HepG2 (cell line): ENCODE measurements around the gene KLHL17. TPM values are rescaled to one million over a fixed set of nuclear protein-coding genes. Genes with fewer than 3 reads are reported as not detected.

ENCODE experiments used
- AGO2 ChIP-seq: fragments of 200-400 bp; formaldehyde crosslinking; optimal IDR thresholded peaks from 2 replicates; pipeline ENCODE3; 2017; ENCODE audit warnings: mild to moderate bottlenecking, low read depth, low read length, moderate library complexity
- CHCHD3 ChIP-seq: sonication (generic); formaldehyde crosslinking; IDR thresholded peaks from 2 replicates; pipeline ENCODE4 v1.8.0; 2022; ENCODE audit warnings: mild to moderate bottlenecking, missing genetic modification reagents, moderate library complexity
- HDAC1 ChIP-seq: sonication (generic); formaldehyde crosslinking; IDR thresholded peaks from 2 replicates; pipeline ENCODE4 v1.5.1; 2020; ENCODE audit warnings: mild to moderate bottlenecking, missing genetic modification reagents
- HOXA7 ChIP-seq: sonication (generic); formaldehyde crosslinking; IDR thresholded peaks from 2 replicates; pipeline ENCODE4 v1.8.1; 2022; ENCODE audit warnings: mild to moderate bottlenecking, missing genetic modification reagents, moderate library complexity
- MYC ChIP-seq: sonication (generic); formaldehyde crosslinking; IDR thresholded peaks from 2 replicates; pipeline ENCODE4 v1.9.0; 2021; ENCODE audit warnings: missing genetic modification reagents, borderline replicate concordance
- PTBP1 ChIP-seq: fragments of 200-400 bp; formaldehyde crosslinking; IDR thresholded peaks from 2 replicates; pipeline ENCODE4 v1.6.1; 2018; ENCODE audit warnings: low read length, low read depth; ENCODE audit not compliant: poor library complexity, severe bottlenecking
- SYNCRIP ChIP-seq: fragments of 200-400 bp; formaldehyde crosslinking; IDR thresholded peaks from 2 replicates; pipeline ENCODE4 v1.6.1; 2018; ENCODE audit warnings: mild to moderate bottlenecking, low read depth, low read length; ENCODE audit not compliant: insufficient read depth
- ZBTB38 ChIP-seq: sonication (generic); formaldehyde crosslinking; IDR thresholded peaks from 2 replicates; pipeline ENCODE4 v1.5.1; 2020; ENCODE audit warnings: mild to moderate bottlenecking, missing genetic modification reagents
- ZFP90 ChIP-seq: sonication (generic); formaldehyde crosslinking; IDR thresholded peaks from 2 replicates; pipeline ENCODE4 v1.8.0; 2022; ENCODE audit warnings: missing genetic modification reagents, mild to moderate bottlenecking, inconsistent platforms, borderline replicate concordance
- ZNF343 ChIP-seq: sonication (generic); formaldehyde crosslinking; IDR thresholded peaks from 2 replicates; pipeline ENCODE4 v1.4.0; 2020; ENCODE audit warnings: mild to moderate bottlenecking, missing genetic modification reagents
- ZNF552 ChIP-seq: sonication (generic); formaldehyde crosslinking; IDR thresholded peaks from 2 replicates; pipeline ENCODE4 v1.9.0; 2022; ENCODE audit warnings: missing genetic modification reagents, mild to moderate bottlenecking, borderline replicate concordance
- ZNF766 ChIP-seq: sonication (generic); formaldehyde crosslinking; IDR thresholded peaks from 2 replicates; pipeline ENCODE4 v1.5.0; 2020; ENCODE audit warnings: missing genetic modification reagents, borderline replicate concordance
- polyA plus RNA-seq, 8 experiments: library from polyadenylated mRNA; depleted of rRNA in 3 of 8; stranded (reverse) in 7 of 8; unstranded in 1 of 8; fragments of >200 nt; fragmentation: Illumina TruSeq in 4 of 8; extraction: Trizol in 4 of 8; gene quantifications; 2 replicates each; pipeline versions ENCODE4 v1.2.1 to v1.2.3, GENCODE V29; 2011 to 2016; ENCODE audit warnings: low read depth in 4 of 8, missing spikeins in 1 of 8, mixed read lengths in 1 of 8; ENCODE audit not compliant: insufficient read depth in 1 of 8
- total RNA-seq, 5 experiments: library from RNA; depleted of rRNA; stranded (reverse); fragments of >200 nt; fragmentation: Illumina TruSeq; extraction: Trizol; gene quantifications; 2 replicates each; pipeline ENCODE4 v1.2.3, GENCODE V29; 2016; ENCODE audit warnings: low read depth in 1 of 5
- TF ChIP-seq, protein P1 (sequence below): sonication (generic); formaldehyde crosslinking; IDR thresholded peaks from 2 replicates; pipeline ENCODE4 v1.4.0; 2020; ENCODE audit warnings: mild to moderate bottlenecking, missing genetic modification reagents
- TF ChIP-seq, protein P2 (sequence below): sonication (generic); formaldehyde crosslinking; IDR thresholded peaks from 2 replicates; pipeline ENCODE4 v1.5.0; 2020; ENCODE audit warnings: missing genetic modification reagents, mild to moderate bottlenecking, borderline replicate concordance
- TF ChIP-seq, protein P3 (sequence below): sonication (generic); formaldehyde crosslinking; IDR thresholded peaks from 2 replicates; pipeline ENCODE4 v1.9.0; 2021; ENCODE audit warnings: missing genetic modification reagents, mild to moderate bottlenecking, borderline replicate concordance
- TF ChIP-seq, protein P4 (sequence below): sonication (generic); formaldehyde crosslinking; IDR thresholded peaks from 2 replicates; pipeline ENCODE4 v1.4.0; 2020; ENCODE audit warnings: missing genetic modification reagents
- TF ChIP-seq, protein P5 (sequence below): fragments of 450-650 bp; IDR thresholded peaks from 2 replicates; pipeline ENCODE4 v1.6.1; 2017; ENCODE audit warnings: mild to moderate bottlenecking

Gene KLHL17
- total and polyA plus RNA-seq, 2 of the 13 experiments (the other 11 are each of a cell fraction or from before 2014, with no cell fraction given): 9.3 to 24.7 TPM

DNA sequence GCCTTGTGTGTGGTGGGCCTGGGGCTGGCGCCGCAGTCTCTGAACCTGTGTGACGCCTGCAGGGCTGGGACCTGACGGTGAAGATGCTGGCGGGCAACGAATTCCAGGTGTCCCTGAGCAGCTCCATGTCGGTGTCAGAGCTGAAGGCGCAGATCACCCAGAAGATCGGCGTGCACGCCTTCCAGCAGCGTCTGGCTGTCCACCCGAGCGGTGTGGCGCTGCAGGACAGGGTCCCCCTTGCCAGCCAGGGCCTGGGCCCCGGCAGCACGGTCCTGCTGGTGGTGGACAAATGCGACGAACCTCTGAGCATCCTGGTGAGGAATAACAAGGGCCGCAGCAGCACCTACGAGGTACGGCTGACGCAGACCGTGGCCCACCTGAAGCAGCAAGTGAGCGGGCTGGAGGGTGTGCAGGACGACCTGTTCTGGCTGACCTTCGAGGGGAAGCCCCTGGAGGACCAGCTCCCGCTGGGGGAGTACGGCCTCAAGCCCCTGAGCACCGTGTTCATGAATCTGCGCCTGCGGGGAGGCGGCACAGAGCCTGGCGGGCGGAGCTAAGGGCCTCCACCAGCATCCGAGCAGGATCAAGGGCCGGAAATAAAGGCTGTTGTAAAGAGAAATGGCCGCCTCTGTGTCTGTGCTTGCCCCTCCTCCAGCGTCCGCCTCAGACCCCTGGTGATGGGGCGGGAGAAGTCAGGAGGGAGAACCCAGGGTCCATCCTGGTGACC lies 53.7 kb downstream of the KLHL17 start (continued):
- TF ChIP-seq ZNF766 (CRISPR knock-in tag) (0 out of 2 replicates have a peak, but pooled peaks have one; percentile 60), SYNCRIP (no peak), ZNF552 (CRISPR knock-in tag) (no peak), PTBP1 (no peak), MYC (CRISPR knock-in tag) (peak; percentile 49; the same call in 1 of the 2 replicates), ZBTB38 (peak; percentile 63; the same call in 1 of the 2 replicates), HDAC1 (CRISPR knock-in tag) (0 out of 2 replicates have a peak, but pooled peaks have one; percentile 7), ZFP90 (CRISPR knock-in tag) (0 out of 2 replicates have a peak, but pooled peaks have one; percentile 49), AGO2 (peak; percentile 59), HOXA7 (CRISPR knock-in tag) (no peak), CHCHD3 (0 out of 2 replicates have a peak, but pooled peaks have one; percentile 5), ZNF343 (no peak)
- TF ChIP-seq, protein P1, sequence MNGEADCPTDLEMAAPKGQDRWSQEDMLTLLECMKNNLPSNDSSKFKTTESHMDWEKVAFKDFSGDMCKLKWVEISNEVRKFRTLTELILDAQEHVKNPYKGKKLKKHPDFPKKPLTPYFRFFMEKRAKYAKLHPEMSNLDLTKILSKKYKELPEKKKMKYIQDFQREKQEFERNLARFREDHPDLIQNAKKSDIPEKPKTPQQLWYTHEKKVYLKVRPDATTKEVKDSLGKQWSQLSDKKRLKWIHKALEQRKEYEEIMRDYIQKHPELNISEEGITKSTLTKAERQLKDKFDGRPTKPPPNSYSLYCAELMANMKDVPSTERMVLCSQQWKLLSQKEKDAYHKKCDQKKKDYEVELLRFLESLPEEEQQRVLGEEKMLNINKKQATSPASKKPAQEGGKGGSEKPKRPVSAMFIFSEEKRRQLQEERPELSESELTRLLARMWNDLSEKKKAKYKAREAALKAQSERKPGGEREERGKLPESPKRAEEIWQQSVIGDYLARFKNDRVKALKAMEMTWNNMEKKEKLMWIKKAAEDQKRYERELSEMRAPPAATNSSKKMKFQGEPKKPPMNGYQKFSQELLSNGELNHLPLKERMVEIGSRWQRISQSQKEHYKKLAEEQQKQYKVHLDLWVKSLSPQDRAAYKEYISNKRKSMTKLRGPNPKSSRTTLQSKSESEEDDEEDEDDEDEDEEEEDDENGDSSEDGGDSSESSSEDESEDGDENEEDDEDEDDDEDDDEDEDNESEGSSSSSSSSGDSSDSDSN (CRISPR knock-in tag): peak; percentile 57; the same call in 1 of the 2 replicates
- TF ChIP-seq, protein P2, sequence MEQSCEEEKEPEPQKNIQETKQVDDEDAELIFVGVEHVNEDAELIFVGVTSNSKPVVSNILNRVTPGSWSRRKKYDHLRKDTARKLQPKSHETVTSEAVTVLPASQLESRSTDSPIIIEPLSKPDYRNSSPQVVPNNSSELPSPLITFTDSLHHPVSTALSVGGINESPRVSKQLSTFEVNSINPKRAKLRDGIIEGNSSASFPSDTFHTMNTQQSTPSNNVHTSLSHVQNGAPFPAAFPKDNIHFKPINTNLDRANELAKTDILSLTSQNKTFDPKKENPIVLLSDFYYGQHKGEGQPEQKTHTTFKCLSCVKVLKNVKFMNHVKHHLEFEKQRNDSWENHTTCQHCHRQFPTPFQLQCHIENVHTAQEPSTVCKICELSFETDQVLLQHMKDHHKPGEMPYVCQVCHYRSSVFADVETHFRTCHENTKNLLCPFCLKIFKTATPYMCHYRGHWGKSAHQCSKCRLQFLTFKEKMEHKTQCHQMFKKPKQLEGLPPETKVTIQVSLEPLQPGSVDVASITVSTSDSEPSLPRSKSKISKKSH (CRISPR knock-in tag): 0 out of 2 replicates have a peak, but pooled peaks have one; percentile 17
- TF ChIP-seq, protein P3, sequence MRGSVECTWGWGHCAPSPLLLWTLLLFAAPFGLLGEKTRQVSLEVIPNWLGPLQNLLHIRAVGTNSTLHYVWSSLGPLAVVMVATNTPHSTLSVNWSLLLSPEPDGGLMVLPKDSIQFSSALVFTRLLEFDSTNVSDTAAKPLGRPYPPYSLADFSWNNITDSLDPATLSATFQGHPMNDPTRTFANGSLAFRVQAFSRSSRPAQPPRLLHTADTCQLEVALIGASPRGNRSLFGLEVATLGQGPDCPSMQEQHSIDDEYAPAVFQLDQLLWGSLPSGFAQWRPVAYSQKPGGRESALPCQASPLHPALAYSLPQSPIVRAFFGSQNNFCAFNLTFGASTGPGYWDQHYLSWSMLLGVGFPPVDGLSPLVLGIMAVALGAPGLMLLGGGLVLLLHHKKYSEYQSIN (CRISPR knock-in tag): no peak
- TF ChIP-seq, protein P4, sequence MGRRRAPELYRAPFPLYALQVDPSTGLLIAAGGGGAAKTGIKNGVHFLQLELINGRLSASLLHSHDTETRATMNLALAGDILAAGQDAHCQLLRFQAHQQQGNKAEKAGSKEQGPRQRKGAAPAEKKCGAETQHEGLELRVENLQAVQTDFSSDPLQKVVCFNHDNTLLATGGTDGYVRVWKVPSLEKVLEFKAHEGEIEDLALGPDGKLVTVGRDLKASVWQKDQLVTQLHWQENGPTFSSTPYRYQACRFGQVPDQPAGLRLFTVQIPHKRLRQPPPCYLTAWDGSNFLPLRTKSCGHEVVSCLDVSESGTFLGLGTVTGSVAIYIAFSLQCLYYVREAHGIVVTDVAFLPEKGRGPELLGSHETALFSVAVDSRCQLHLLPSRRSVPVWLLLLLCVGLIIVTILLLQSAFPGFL: no peak
- TF ChIP-seq, protein P5, sequence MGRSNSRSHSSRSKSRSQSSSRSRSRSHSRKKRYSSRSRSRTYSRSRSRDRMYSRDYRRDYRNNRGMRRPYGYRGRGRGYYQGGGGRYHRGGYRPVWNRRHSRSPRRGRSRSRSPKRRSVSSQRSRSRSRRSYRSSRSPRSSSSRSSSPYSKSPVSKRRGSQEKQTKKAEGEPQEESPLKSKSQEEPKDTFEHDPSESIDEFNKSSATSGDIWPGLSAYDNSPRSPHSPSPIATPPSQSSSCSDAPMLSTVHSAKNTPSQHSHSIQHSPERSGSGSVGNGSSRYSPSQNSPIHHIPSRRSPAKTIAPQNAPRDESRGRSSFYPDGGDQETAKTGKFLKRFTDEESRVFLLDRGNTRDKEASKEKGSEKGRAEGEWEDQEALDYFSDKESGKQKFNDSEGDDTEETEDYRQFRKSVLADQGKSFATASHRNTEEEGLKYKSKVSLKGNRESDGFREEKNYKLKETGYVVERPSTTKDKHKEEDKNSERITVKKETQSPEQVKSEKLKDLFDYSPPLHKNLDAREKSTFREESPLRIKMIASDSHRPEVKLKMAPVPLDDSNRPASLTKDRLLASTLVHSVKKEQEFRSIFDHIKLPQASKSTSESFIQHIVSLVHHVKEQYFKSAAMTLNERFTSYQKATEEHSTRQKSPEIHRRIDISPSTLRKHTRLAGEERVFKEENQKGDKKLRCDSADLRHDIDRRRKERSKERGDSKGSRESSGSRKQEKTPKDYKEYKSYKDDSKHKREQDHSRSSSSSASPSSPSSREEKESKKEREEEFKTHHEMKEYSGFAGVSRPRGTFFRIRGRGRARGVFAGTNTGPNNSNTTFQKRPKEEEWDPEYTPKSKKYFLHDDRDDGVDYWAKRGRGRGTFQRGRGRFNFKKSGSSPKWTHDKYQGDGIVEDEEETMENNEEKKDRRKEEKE: no peak
